GM12891 (cell line): ENCODE results near the gene FANCE.

Experiments used
- DNase-seq: peaks from one replicate; pipeline ENCODE4 v3.0.0; 2011; ENCODE audit warnings: low spot score; ENCODE audit not compliant: insufficient read length
- FAIRE-seq: peaks from 2 replicates; lab custom pipeline; 2011; peaks lifted over from hg19 to GRCh38; lab: Jason Lieb, UNC
- PAX5 ChIP-seq: IDR thresholded peaks from 2 replicates; pipeline ENCODE4 v1.6.1; 2011; ENCODE audit warnings: low read length, moderate library complexity, mild to moderate bottlenecking; ENCODE audit not compliant: insufficient read depth, severe bottlenecking
- POLR2A ChIP-seq: IDR thresholded peaks from 2 replicates; pipeline ENCODE4 v1.6.1; 2011; ENCODE audit warnings: low read depth, low read length, control low read depth
- POLR2AphosphoS5 ChIP-seq: IDR thresholded peaks from 2 replicates; pipeline ENCODE4 v1.6.1; 2011; ENCODE audit warnings: low read depth, low read length, control low read depth
- POU2F2 ChIP-seq: IDR thresholded peaks from 2 replicates; pipeline ENCODE4 v1.6.1; 2011; ENCODE audit warnings: low read depth, mild to moderate bottlenecking, control low read depth, low read length, moderate library complexity
- SPI1 ChIP-seq: IDR thresholded peaks from 2 replicates; pipeline ENCODE4 v1.6.1; 2011; ENCODE audit warnings: low read depth, low read length, control low read depth
- TAF1 ChIP-seq: IDR thresholded peaks from 2 replicates; pipeline ENCODE4 v1.6.1; 2011; ENCODE audit warnings: low read depth, low read length, control low read depth

The FANCE gene

DNA sequence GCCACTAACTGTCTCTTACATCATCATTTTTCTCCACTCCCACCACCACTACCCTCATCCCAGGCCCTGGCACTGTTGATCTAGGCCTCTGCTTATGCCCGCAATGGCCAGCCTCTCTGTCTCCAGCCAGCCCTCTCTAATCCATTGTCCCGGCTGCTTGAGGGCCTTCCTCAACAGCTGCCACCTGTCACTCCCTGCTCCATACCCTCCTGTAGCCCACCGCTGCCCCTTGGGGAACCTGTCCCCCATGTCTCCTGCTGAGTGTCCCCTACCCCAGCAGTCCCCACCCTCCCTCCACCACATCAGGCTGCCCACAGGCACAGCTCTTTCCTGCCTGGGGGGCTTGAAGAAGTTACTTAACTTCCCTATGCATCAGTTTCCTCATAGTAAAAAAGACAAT, 31.4 kb downstream of the FANCE start:
- TF ChIP-seq TAF1 = no peak
- TF ChIP-seq POLR2A = no peak
- TF ChIP-seq POLR2AphosphoS5 = no peak
- no peak for TF ChIP-seq POU2F2
- TF ChIP-seq PAX5 = no peak
- no peak for TF ChIP-seq SPI1
- no peak for FAIRE-seq
- no peak for DNase-seq

DNA sequence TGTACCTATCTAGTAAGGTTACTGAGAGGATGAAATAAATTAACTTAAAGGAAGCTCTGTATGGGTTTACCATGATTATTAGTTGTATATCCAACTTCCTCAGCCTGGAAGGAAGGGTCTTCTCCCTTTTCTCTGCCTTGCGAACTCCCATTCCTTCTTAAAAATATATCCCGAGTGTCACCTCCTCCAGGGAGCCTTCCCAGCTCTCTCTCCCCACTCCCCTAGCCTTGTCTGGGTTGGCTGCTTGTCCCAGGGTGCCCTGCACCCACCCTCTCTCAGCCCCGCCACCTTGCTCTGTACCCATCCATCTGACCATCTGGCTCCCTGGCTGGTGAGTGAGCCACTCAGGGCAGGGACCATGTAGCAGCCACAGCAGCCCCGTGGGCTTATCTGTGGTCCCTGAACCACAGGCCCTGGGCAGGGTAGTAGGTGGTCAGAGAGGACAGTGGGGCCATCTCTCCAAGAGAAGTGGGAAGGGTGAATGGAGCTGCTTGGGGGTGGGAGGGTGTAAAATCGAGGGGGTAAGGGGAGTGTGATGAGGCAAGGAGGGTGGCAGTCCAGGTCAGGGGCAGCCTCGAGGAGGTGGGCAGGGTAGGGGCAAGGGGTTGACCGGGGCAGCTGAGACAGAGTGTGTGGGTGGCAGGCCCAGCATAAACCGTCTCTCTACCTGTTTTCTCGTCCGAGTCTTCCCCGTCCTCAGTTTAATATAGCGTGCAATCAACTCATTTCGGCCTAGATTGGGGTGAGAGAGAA, 31.9 kb downstream of the FANCE start:
- no peak for FAIRE-seq
- no peak for DNase-seq
- TF ChIP-seq POLR2AphosphoS5 (no peak), POU2F2 (no peak), PAX5 (no peak), POLR2A (no peak), TAF1 (no peak), SPI1 (no peak)

DNA sequence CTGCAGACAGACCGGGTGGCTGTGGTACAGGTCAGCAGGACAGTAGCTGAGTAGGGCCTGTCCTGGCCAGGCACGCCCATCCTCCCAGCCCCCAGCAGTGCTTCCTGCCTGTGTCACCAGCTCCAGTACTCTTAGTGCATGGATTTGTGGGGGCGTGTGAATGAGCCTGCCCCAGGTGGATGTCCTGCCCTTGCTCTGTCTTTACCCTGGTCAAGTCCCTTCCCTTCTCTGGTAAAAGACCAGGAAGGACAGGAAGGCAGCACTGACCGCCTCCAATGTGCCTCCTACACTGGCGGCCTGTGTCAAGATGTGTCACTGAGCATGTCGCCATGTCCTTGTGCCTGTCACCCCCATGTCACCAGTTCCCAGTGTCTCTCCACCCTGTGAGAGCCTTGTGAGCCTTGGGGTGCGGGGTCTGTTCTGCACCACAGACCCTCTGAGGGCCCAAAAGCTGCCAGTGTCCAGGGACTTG, 32.8 kb downstream of the FANCE start:
- DNase-seq (no peak), FAIRE-seq (no peak)
- TF ChIP-seq POLR2A = no peak
- TF ChIP-seq PAX5 = no peak
- TF ChIP-seq POU2F2 = no peak
- no peak for TF ChIP-seq SPI1
- TF ChIP-seq POLR2AphosphoS5 = no peak
- TF ChIP-seq TAF1 = no peak

DNA sequence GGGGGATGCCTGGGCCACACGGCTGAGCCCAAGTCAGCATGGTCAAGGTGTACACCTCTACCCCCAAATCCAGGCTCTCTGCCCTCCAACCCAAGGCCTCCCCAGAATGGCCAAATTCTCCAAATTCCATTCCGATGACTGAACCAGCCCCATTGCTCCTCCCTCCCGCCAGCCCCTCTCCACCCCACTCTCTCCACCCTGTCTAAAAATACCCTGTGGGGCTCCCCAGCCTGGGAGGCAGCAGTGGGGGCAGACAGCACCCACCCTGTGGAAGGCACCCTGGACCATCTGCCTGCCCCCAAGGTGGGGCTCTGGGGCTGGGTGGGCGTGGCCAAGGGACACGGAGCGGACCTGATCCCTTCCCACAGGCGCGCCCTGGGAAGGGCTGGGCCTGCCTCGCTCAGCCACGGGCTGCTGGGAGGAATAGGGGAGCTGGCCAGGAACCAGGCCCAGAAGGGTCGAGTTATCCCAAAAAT, 33.3 kb downstream of the FANCE start:
- FAIRE-seq = no peak
- no peak for DNase-seq
- TF ChIP-seq POLR2A (no peak), PAX5 (no peak), POLR2AphosphoS5 (no peak), SPI1 (no peak), POU2F2 (no peak), TAF1 (no peak)

DNA sequence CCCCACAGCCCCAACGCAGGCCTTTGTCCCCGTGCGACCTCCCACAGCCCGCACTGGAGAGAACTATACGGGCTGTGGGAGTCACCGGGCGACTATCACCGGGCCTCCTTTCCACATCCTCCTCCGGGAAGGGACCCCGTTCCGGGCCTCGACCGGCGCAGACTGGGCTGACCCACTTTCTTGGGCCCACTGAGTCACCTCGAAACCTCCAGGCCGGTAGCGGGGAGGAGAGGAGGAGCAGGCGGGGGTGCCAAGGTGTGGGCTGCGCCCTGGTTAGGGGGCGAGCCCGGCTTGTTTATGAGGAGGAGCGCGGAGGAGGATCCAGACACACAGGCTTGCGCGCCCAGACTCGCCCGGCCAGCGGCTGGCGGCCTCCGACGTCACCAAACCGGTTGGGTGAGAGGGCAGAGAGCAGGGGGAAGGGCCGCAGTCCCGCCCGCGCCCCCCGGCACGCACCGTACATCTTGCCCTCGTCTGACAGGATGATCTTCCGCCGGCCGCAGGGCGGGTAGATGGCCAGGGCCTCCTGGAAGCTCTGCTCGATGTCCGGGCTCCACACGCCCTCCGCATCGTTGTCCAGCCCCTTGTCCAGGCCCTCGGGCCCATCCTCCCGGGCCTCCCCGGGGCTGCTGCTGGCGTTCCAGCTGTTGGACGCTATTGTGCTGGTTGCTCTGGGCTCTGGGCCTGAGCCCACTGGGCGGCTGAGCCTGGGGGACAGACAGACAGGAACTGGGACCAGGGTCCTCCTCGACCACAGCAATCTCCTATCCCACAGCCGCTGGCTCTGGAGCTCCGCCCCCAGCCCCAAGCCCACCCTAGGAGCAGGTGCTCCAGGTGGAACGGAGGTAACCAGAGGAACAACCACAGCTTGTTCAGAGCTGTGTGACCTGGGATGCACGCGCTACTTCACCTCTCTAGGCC, 34.1 kb downstream of the FANCE start:
- no peak for DNase-seq
- no peak for FAIRE-seq
- TF ChIP-seq PAX5 (no peak), POLR2AphosphoS5 (no peak), SPI1 (no peak), POU2F2 (no peak), POLR2A (no peak), TAF1 (no peak)

DNA sequence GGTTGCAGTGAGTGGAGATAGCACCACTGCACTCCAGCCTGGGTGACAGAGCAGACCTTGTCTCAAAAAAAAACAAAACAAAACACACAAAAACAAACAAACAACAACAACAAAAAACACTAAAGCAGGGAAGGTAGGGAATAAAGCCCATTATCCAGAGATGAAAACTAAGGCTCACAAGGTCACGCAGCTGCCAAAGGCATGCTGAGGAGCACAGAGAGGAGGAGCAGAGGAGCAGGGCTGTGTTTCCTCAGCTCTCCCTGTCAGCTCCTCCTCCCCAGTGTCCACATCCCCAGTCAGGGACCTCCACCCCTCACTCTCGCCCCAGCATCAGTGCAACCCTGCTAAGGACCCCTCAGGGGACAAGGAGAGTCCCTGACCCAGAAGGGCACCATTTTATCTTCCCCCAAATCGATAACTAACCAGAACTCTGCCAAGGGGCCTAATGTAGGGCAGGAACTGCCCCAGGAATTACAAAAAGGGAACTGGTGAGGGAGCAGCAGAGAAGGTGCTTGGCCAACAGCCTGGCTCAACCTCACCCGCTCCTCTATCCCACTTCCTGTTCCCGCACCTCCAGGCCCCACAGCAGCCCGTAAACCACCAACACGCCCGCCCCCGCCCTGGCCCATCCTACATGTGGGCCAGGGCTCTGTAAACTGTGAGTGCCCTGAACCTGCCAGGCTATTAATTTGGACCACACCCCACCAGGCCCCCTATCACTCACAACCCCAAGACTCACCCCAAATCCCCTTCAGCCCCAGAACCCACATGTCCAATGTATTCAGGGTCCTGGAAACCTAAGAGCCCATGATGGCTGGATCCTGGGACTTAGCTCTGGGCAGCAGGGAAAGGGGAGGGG, 35.7 kb downstream of the FANCE start:
- DNase-seq (no peak), FAIRE-seq (no peak)
- TF ChIP-seq SPI1 (peak; percentile 46; the same call in 1 of the 2 replicates), POLR2A (no peak), POU2F2 (no peak), PAX5 (no peak)

DNA sequence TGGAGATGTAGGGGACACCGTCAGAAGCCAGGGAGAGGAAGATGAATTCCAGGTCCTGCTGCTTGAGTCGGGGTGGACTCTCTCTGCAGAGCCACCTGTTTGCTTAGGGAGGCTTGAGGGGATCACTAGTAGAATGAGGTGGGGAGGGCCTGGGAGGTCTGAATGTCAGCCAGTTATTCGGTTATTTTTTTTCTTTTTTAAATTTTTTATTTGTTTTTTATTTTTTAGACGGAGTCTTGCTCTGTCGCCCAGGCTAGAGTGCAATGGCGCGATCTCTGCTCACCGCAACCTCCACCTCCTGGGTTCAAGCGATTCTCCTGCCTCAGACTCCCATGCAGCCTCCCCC, 36.4 kb downstream of the FANCE start:
- FAIRE-seq = no peak
- TF ChIP-seq POLR2A (no peak), POLR2AphosphoS5 (no peak), TAF1 (no peak), SPI1 (no peak), POU2F2 (no peak), PAX5 (no peak)
- no peak for DNase-seq

DNA sequence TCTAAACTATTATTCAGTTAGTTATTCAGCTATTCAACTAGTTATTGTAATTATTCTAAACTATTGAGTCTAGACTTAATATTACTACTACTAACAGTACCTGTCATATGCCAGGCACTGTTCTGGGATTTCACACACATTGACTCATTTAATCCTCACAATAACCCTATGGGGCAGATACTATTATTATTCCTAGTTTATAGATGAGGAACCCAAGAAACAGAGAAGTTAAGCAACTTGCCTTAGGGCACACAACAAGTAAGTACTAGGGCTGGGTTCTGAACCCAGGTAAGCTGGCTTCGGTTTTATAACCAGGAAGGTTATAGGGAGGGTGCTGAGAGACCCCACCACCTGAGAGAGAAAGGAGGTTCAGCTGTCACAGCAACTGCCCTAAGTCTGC, 36.9 kb downstream of the FANCE start:
- FAIRE-seq (no peak), DNase-seq (no peak)
- no peak for TF ChIP-seq PAX5
- no peak for TF ChIP-seq TAF1
- no peak for TF ChIP-seq POU2F2
- TF ChIP-seq SPI1 = no peak
- no peak for TF ChIP-seq POLR2AphosphoS5
- TF ChIP-seq POLR2A = no peak
